Measurements from ENCODE around the gene TRIM45. TPM values are rescaled to one million over a fixed set of nuclear protein-coding genes. Genes with fewer than 3 reads are reported as not detected.

TRIM45 gene
- total RNA-seq, 1 donor from 2014 or later: 6.3 TPM

DNA sequence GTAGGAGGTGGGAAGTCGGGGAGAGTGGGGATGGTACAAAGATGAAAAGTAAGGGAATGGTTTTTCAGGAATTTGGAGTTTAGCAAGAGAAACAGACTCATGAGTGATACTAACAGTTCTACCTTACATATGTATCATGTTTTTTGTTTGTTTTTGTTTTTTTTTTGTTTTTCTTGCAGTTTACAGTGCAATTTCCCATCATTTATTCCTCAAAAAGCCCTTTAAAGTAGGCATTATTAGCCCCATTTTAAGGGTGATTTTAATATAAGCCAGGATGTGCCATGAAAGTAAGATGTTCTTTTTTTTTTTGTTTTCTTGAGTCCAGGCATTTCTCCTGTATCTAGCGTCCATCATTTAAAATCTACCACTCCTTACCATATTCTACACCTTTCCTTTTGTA is 13.8 kb upstream of the TRIM45 start:
- no peaks in the 10 kb centered on the region for H3K9me3 Mint-ChIP-seq (ENCODE audit: unreplicated experiment)
- no peaks in the 10 kb centered on the region for H3K36me3 Mint-ChIP-seq (ENCODE audit: unreplicated experiment)
- TF ChIP-seq, protein P1, sequence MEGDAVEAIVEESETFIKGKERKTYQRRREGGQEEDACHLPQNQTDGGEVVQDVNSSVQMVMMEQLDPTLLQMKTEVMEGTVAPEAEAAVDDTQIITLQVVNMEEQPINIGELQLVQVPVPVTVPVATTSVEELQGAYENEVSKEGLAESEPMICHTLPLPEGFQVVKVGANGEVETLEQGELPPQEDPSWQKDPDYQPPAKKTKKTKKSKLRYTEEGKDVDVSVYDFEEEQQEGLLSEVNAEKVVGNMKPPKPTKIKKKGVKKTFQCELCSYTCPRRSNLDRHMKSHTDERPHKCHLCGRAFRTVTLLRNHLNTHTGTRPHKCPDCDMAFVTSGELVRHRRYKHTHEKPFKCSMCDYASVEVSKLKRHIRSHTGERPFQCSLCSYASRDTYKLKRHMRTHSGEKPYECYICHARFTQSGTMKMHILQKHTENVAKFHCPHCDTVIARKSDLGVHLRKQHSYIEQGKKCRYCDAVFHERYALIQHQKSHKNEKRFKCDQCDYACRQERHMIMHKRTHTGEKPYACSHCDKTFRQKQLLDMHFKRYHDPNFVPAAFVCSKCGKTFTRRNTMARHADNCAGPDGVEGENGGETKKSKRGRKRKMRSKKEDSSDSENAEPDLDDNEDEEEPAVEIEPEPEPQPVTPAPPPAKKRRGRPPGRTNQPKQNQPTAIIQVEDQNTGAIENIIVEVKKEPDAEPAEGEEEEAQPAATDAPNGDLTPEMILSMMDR (IDR thresholded peaks at IDR 0.05): no peak
- no peak for DNase-seq (ENCODE audit: extremely low spot score, unreplicated experiment)
- H3K27me3 Mint-ChIP-seq (ENCODE audit: unreplicated experiment): no peaks in the 10 kb centered on the region
- no peak overlapping the region for H3K4me3 Mint-ChIP-seq (ENCODE audit: unreplicated experiment)
- H3K27ac Mint-ChIP-seq (ENCODE audit: unreplicated experiment): no peak overlapping the region
- H3K4me1 Mint-ChIP-seq (ENCODE audit: unreplicated experiment): no peaks in the 10 kb centered on the region

DNA sequence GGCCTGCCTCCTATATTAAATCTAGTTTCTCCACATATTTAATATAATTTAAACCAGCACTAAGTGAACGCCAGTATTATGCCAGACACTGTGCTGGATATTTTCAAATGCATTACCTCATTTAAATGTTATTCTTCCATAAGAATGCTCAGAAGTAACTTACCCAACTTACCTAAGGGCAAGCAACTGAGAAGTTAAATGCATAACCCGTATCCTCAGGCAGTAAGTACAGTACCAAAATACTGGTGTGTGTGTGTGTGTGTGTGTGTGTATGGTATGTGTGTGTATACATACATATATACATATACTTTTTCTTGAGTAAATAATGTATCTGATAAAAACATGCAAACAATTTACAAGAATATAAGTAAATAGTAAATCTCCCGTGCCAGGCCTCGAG is 9.0 kb upstream of the TRIM45 start:
- TF ChIP-seq, protein P1 (IDR thresholded peaks at IDR 0.05): no peak
- H3K27me3 Mint-ChIP-seq (ENCODE audit: unreplicated experiment): peaks cover 4% of the 10 kb centered on the region
- no peaks in the 10 kb centered on the region for H3K9me3 Mint-ChIP-seq (ENCODE audit: unreplicated experiment)
- peaks cover 4% of the 10 kb centered on the region for H3K4me1 Mint-ChIP-seq (ENCODE audit: unreplicated experiment)
- no peak for DNase-seq (ENCODE audit: extremely low spot score, unreplicated experiment)
- H3K4me3 Mint-ChIP-seq (ENCODE audit: unreplicated experiment): no peak overlapping the region
- no peaks in the 10 kb centered on the region for H3K36me3 Mint-ChIP-seq (ENCODE audit: unreplicated experiment)
- H3K27ac Mint-ChIP-seq (ENCODE audit: unreplicated experiment): no peak overlapping the region

DNA sequence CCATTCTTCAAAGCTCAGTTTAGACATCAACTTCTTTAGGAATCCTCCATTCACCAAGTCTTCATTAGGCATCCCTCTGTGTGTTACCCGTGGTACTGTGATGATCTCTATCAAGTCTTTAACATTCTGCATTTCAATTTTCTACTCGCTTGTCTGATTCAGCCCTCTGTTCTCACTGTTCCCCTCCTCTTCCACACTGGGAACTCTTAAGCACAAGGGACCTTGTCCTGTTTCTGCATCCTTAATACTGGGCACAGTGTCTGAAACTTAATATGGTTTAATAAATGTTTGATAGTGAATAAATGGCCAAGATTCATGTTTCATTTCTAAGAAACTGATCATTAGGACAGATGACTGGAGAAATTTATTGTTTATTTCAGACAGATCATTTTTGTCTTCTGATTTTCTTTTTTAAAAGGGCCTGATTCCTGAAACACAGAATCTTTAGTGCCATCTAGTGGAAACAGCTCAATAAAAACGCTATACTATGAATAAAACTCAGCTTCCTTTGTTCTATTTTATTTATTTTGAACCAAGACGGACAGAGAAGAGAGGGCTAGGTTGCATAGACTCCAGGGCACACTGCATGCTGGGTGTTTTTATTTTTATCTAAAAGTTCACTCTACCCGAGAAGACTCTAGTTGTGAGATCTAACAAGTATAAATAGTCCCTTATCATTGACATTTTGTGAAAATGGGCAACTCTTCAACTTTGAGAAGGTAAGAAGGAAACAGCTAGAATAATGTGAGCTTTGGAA is 7.0 kb upstream of the TRIM45 start:
- H3K4me1 Mint-ChIP-seq (ENCODE audit: unreplicated experiment): peaks cover 4% of the 10 kb centered on the region
- H3K27me3 Mint-ChIP-seq (ENCODE audit: unreplicated experiment): peaks cover 4% of the 10 kb centered on the region
- no peaks in the 10 kb centered on the region for H3K36me3 Mint-ChIP-seq (ENCODE audit: unreplicated experiment)
- no peak overlapping the region for H3K4me3 Mint-ChIP-seq (ENCODE audit: unreplicated experiment)
- TF ChIP-seq, protein P1 (IDR thresholded peaks at IDR 0.05): peak; percentile 68
- H3K27ac Mint-ChIP-seq (ENCODE audit: unreplicated experiment): peak overlapping the region; percentile 52
- DNase-seq (ENCODE audit: extremely low spot score, unreplicated experiment): no peak
- H3K9me3 Mint-ChIP-seq (ENCODE audit: unreplicated experiment): no peaks in the 10 kb centered on the region

DNA sequence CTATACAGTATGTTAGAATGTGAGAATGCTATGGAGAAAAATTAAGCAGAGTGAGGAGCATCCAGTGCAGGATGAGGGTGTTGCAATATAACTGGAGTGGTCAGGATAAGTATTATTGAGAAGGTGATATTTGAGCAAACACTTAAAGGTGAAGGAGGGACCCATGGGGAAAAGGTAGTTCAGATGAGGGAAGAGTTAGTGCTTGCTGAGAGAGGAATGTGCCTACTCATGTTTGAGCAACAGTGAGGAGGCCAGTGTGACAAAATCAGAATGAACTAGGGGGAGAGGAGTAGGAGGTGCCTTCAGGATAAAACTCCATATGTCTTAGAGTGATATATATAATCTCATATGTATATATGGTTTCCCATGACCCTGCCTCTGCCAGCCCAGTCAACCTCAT is 6.2 kb upstream of the TRIM45 start:
- Mint-ChIP-seq H3K27me3 (ENCODE audit: unreplicated experiment) (peaks cover 4% of the 10 kb centered on the region), H3K4me3 (ENCODE audit: unreplicated experiment) (no peak overlapping the region), H3K36me3 (ENCODE audit: unreplicated experiment) (no peaks in the 10 kb centered on the region), H3K9me3 (ENCODE audit: unreplicated experiment) (no peaks in the 10 kb centered on the region), H3K27ac (ENCODE audit: unreplicated experiment) (no peak overlapping the region), H3K4me1 (ENCODE audit: unreplicated experiment) (peaks cover 4% of the 10 kb centered on the region)
- TF ChIP-seq, protein P1 (IDR thresholded peaks at IDR 0.05): no peak
- DNase-seq (ENCODE audit: extremely low spot score, unreplicated experiment): no peak

DNA sequence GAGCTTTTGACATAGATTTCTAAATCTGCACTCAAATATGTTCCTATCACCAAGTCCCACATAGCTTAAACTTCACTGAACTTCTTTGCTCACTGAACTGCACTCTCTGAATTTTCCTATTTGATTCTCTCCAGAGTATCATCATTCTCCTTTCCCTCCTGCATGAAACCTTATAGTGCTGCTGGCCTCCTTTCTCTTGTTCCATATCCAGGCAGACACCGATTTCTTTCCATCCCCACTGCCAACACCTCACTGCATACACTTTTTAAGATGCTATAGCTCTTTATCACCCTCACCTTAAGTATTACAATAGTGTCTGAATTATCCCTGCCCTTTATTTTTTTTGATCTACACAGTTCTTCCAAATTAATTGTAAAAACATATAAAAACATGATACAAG is 3.1 kb upstream of the TRIM45 start:
- Mint-ChIP-seq H3K9me3 (ENCODE audit: unreplicated experiment) (no peaks in the 10 kb centered on the region), H3K27ac (ENCODE audit: unreplicated experiment) (no peak overlapping the region), H3K27me3 (ENCODE audit: unreplicated experiment) (peaks cover 4% of the 10 kb centered on the region), H3K4me1 (ENCODE audit: unreplicated experiment) (peaks cover 14% of the 10 kb centered on the region), H3K36me3 (ENCODE audit: unreplicated experiment) (no peaks in the 10 kb centered on the region), H3K4me3 (ENCODE audit: unreplicated experiment) (no peak overlapping the region)
- DNase-seq (ENCODE audit: extremely low spot score, unreplicated experiment): no peak
- TF ChIP-seq, protein P1 (IDR thresholded peaks at IDR 0.05): no peak

Data from osteocyte (in vitro differentiated cells).